Prostate gland (tissue), 2 donors: ENCODE results near the gene KMT5B.

Experiments used
- POLR2AphosphoS5 ChIP-seq: sonication (generic); formaldehyde crosslinking; IDR thresholded peaks from one replicate; pipeline ENCODE4 v1.6.1; 2017; ENCODE audit warnings: antibody characterized with exemption
- TF ChIP-seq, protein P1 (sequence below), 4 experiments: fragments of 200-600 bp in 2 of 4; fragments of 450-650 bp in 2 of 4; sonication (generic) in 2 of 4; IDR thresholded peaks; 1 replicate in 3 of 4; 2 replicates in 1 of 4; pipeline ENCODE4 v1.5.1; 2016 to 2019; ENCODE audit warnings: antibody characterized with exemption in 4 of 4, mild to moderate bottlenecking in 2 of 4, moderate library complexity in 2 of 4

- TF ChIP-seq, protein P1, sequence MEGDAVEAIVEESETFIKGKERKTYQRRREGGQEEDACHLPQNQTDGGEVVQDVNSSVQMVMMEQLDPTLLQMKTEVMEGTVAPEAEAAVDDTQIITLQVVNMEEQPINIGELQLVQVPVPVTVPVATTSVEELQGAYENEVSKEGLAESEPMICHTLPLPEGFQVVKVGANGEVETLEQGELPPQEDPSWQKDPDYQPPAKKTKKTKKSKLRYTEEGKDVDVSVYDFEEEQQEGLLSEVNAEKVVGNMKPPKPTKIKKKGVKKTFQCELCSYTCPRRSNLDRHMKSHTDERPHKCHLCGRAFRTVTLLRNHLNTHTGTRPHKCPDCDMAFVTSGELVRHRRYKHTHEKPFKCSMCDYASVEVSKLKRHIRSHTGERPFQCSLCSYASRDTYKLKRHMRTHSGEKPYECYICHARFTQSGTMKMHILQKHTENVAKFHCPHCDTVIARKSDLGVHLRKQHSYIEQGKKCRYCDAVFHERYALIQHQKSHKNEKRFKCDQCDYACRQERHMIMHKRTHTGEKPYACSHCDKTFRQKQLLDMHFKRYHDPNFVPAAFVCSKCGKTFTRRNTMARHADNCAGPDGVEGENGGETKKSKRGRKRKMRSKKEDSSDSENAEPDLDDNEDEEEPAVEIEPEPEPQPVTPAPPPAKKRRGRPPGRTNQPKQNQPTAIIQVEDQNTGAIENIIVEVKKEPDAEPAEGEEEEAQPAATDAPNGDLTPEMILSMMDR (IDR thresholded peaks at IDR 0.05) = no peak
- no peak for TF ChIP-seq POLR2AphosphoS5
These were observed 43.7 kb downstream of the KMT5B start for GRCh38 chr11:68169442-68169841.
